SKM-1 (cell line): ENCODE data around the gene USP48.

Experiments used
- DNase-seq: peaks from one replicate; lab custom pipeline; 2025; ENCODE audit not compliant: unreplicated experiment; lab: John Stamatoyannopoulos, UW

Gene USP48

GRCh38 chr1:21659099-21659923 lies 123.6 kb downstream of the USP48 start:
- no peak for DNase-seq

- DNase-seq: no peak
Observed at GRCh38 chr1:21657456-21658190, 125.3 kb downstream of the USP48 start.

- DNase-seq: no peak
Observed at GRCh38 chr1:21655748-21656147, 127.2 kb downstream of the USP48 start.

- DNase-seq: no peak
Observed at GRCh38 chr1:21655259-21655658, 127.7 kb downstream of the USP48 start.

- no peak for DNase-seq
Observed at GRCh38 chr1:21654209-21654608, 128.7 kb downstream of the USP48 start.

- no peak for DNase-seq
Observed at GRCh38 chr1:21653744-21654100, 129.2 kb downstream of the USP48 start.

- no peak for DNase-seq
Observed at GRCh38 chr1:21652937-21653743, 129.8 kb downstream of the USP48 start.

GRCh38 chr1:21652101-21652936 lies 130.6 kb downstream of the USP48 start:
- no peak for DNase-seq

GRCh38 chr1:21651214-21652042 lies 131.5 kb downstream of the USP48 start:
- DNase-seq: no peak

GRCh38 chr1:21650400-21650799 lies 132.5 kb downstream of the USP48 start:
- no peak for DNase-seq

GRCh38 chr1:21649315-21649714 lies 133.6 kb downstream of the USP48 start:
- no peak for DNase-seq

- DNase-seq: no peak
Observed at GRCh38 chr1:21648791-21649190, 134.2 kb downstream of the USP48 start.

- no peak for DNase-seq
Observed at GRCh38 chr1:21648352-21648730, 134.6 kb downstream of the USP48 start.

- DNase-seq: no peak
Observed at GRCh38 chr1:21647431-21648351, 135.3 kb downstream of the USP48 start.

- no peak for DNase-seq
Observed at GRCh38 chr1:21645550-21645949, 137.4 kb downstream of the USP48 start.

GRCh38 chr1:21644906-21645305 lies 138.0 kb downstream of the USP48 start:
- DNase-seq: no peak

GRCh38 chr1:21644348-21644747 lies 138.6 kb downstream of the USP48 start:
- DNase-seq: no peak

GRCh38 chr1:21643624-21644023 lies 139.3 kb downstream of the USP48 start:
- DNase-seq: no peak
